ENCODE results near the gene IPO4. TPM values are rescaled to one million over a fixed set of nuclear protein-coding genes. Genes with fewer than 3 reads are reported as not detected.

IPO4 gene
- total RNA-seq, 1 experiment from 2014 or later: 157 TPM

GRCh38 chr14:24177041-24177825 is 11.4 kb downstream of the IPO4 start:
- H3K4me3 ChIP-seq (ENCODE audit: low read depth, low read length, poor library complexity, severe bottlenecking): no peak overlapping the region
- ChIA-PET CTCF (no interaction called here), POLR2A (ENCODE audit: low non-redundant PET) (no interaction called here)
- DNase-seq (ENCODE audit: low spot score): no peak
- H3K4me1 ChIP-seq (ENCODE audit: insufficient read depth, low read length, poor library complexity, severe bottlenecking): no peaks in the 10 kb centered on the region
- no peak overlapping the region for H3K27ac ChIP-seq (ENCODE audit: low read depth, low read length, poor library complexity, severe bottlenecking)
- no peak for TF ChIP-seq CTCF (conservative IDR thresholded peaks at IDR 0.05; ENCODE audit: low read depth, low read length)
- no peak for TF ChIP-seq EZH2 (IDR thresholded peaks at IDR 0.05; ENCODE audit: borderline replicate concordance, low read depth, low read length, poor library complexity, severe bottlenecking)
- no peaks in the 10 kb centered on the region for H3K9me3 ChIP-seq (ENCODE audit: low read depth, low read length, poor library complexity, severe bottlenecking)
- H3K36me3 ChIP-seq (ENCODE audit: insufficient read depth, low read length, poor library complexity, severe bottlenecking): peaks cover 28% of the 10 kb centered on the region
- no TSS peak for BruUV-seq (replicated peaks)
- intact Hi-C loops (cut with micrococcal nuclease; ENCODE audit: unreplicated experiment): no loop called here
- H3K27me3 ChIP-seq (replicated peaks; ENCODE audit: insufficient read depth, low read depth, low read length, poor library complexity): no peaks in the 10 kb centered on the region

GRCh38 chr14:24176599-24176998 is 12.0 kb downstream of the IPO4 start:
- DNase-seq (ENCODE audit: low spot score): no peak
- no peaks in the 10 kb centered on the region for H3K9me3 ChIP-seq (ENCODE audit: low read depth, low read length, poor library complexity, severe bottlenecking)
- peaks cover 28% of the 10 kb centered on the region for H3K36me3 ChIP-seq (ENCODE audit: insufficient read depth, low read length, poor library complexity, severe bottlenecking)
- ChIA-PET CTCF (no interaction called here), POLR2A (ENCODE audit: low non-redundant PET) (no interaction called here)
- no peaks in the 10 kb centered on the region for H3K27me3 ChIP-seq (replicated peaks; ENCODE audit: insufficient read depth, low read depth, low read length, poor library complexity)
- no peak overlapping the region for H3K27ac ChIP-seq (ENCODE audit: low read depth, low read length, poor library complexity, severe bottlenecking)
- no peaks in the 10 kb centered on the region for H3K4me1 ChIP-seq (ENCODE audit: insufficient read depth, low read length, poor library complexity, severe bottlenecking)
- intact Hi-C loops (cut with micrococcal nuclease; ENCODE audit: unreplicated experiment): no loop called here
- TF ChIP-seq EZH2 (IDR thresholded peaks at IDR 0.05; ENCODE audit: borderline replicate concordance, low read depth, low read length, poor library complexity, severe bottlenecking) (no peak), CTCF (conservative IDR thresholded peaks at IDR 0.05; ENCODE audit: low read depth, low read length) (no peak)
- BruUV-seq (replicated peaks): no TSS peak
- H3K4me3 ChIP-seq (ENCODE audit: low read depth, low read length, poor library complexity, severe bottlenecking): no peak overlapping the region

GRCh38 chr14:24172871-24173281 is 15.7 kb downstream of the IPO4 start:
- POLR2A ChIA-PET (ENCODE audit: low non-redundant PET): interaction anchor here (0.6 kb wide), 2 partner anchors 98 to 1149 kb away, joined by 4 read pairs; no protein-coding TSS in a partner anchor
- no peaks in the 10 kb centered on the region for H3K9me3 ChIP-seq (ENCODE audit: low read depth, low read length, poor library complexity, severe bottlenecking)
- H3K4me1 ChIP-seq (ENCODE audit: insufficient read depth, low read length, poor library complexity, severe bottlenecking): no peaks in the 10 kb centered on the region
- H3K4me3 ChIP-seq (ENCODE audit: low read depth, low read length, poor library complexity, severe bottlenecking): no peak overlapping the region
- no peak for DNase-seq (ENCODE audit: low spot score)
- intact Hi-C loops (cut with micrococcal nuclease; ENCODE audit: unreplicated experiment): no loop called here
- CTCF ChIA-PET: no interaction called here
- H3K27ac ChIP-seq (ENCODE audit: low read depth, low read length, poor library complexity, severe bottlenecking): no peak overlapping the region
- no peaks in the 10 kb centered on the region for H3K36me3 ChIP-seq (ENCODE audit: insufficient read depth, low read length, poor library complexity, severe bottlenecking)
- TF ChIP-seq EZH2 (IDR thresholded peaks at IDR 0.05; ENCODE audit: borderline replicate concordance, low read depth, low read length, poor library complexity, severe bottlenecking): no peak
- no peak for TF ChIP-seq CTCF (conservative IDR thresholded peaks at IDR 0.05; ENCODE audit: low read depth, low read length)
- no peaks in the 10 kb centered on the region for H3K27me3 ChIP-seq (replicated peaks; ENCODE audit: insufficient read depth, low read depth, low read length, poor library complexity)
- no TSS peak for BruUV-seq (replicated peaks)
